ENCODE measurements around the gene ALG8.
"Not testable (repeated sequence)": the region's sequence is repeated elsewhere in the genome, so short reads cannot be mapped to it uniquely, and the experiment has no call there.

Gene ALG8

GRCh38 chr11:78099666-78100065 lies 39.8 kb downstream of the ALG8 start:
- DNase-seq: no peak

GRCh38 chr11:78097666-78098385 lies 41.6 kb downstream of the ALG8 start:
- no peak for DNase-seq

- DNase-seq: no peak
These were observed 45.2 kb downstream of the ALG8 start for GRCh38 chr11:78094250-78094649.

GRCh38 chr11:78086521-78087074 lies 52.8 kb downstream of the ALG8 start:
- DNase-seq: not testable (repeated sequence)

GRCh38 chr11:78085972-78086371 lies 53.5 kb downstream of the ALG8 start:
- DNase-seq: no peak

- not testable (repeated sequence) for DNase-seq
These were observed 54.9 kb downstream of the ALG8 start for GRCh38 chr11:78084506-78084905.

- DNase-seq: no peak
These were observed 56.4 kb downstream of the ALG8 start for GRCh38 chr11:78083021-78083420.

GRCh38 chr11:78082146-78082545 lies 57.3 kb downstream of the ALG8 start:
- no peak for DNase-seq

GRCh38 chr11:78081583-78081982 lies 57.8 kb downstream of the ALG8 start:
- no peak for DNase-seq

- no peak for DNase-seq
These were observed 58.5 kb downstream of the ALG8 start for GRCh38 chr11:78080818-78081495.

- DNase-seq: no peak
These were observed 59.2 kb downstream of the ALG8 start for GRCh38 chr11:78080084-78080817.

GRCh38 chr11:78079232-78080083 lies 60.0 kb downstream of the ALG8 start, which contains the start of gene NDUFC2:
Gene NDUFC2 (minus strand): TSS chr11:78079862. CDS start chr11:78079744, 118 bp downstream.
- peak; percentile 62 for DNase-seq

- DNase-seq: no peak
These were observed 60.9 kb downstream of the ALG8 start for GRCh38 chr11:78078218-78079167.

GRCh38 chr11:78077592-78077991 lies 61.8 kb downstream of the ALG8 start:
- not testable (repeated sequence) for DNase-seq

GRCh38 chr11:78076733-78077403 lies 62.6 kb downstream of the ALG8 start:
- no peak for DNase-seq

GRCh38 chr11:78074756-78075155 lies 64.7 kb downstream of the ALG8 start:
- no peak for DNase-seq

GRCh38 chr11:78072455-78072854 lies 67.0 kb downstream of the ALG8 start:
- DNase-seq: no peak

- DNase-seq: no peak
These were observed 67.7 kb downstream of the ALG8 start for GRCh38 chr11:78071717-78072116.

GRCh38 chr11:78070621-78071020 lies 68.8 kb downstream of the ALG8 start:
- DNase-seq: no peak

- no peak for DNase-seq
These were observed 70.0 kb downstream of the ALG8 start for GRCh38 chr11:78069465-78069864.

- DNase-seq: no peak
These were observed 71.7 kb downstream of the ALG8 start for GRCh38 chr11:78067704-78068103.

Data from CD4-positive, alpha-beta T cell treated with Interleukin-15 for 1 hour (primary cell).